PC-3 (cell line): ENCODE results near the gene MXRA7.

Source experiments
- CTCF ChIP-seq: fragments of 300-600 bp; sonication (generic); conservative IDR thresholded peaks from 2 replicates; pipeline ENCODE4 v1.5.1; 2017; ENCODE audit warnings: antibody characterized with exemption, low read depth, mild to moderate bottlenecking, low read length
- EZH2phosphoT487 ChIP-seq: fragments of 300-600 bp; sonication (generic); IDR thresholded peaks from 2 replicates; pipeline ENCODE4 v1.6.1; 2018; ENCODE audit warnings: mild to moderate bottlenecking, antibody characterized with exemption, low read length, borderline replicate concordance

- TF ChIP-seq CTCF, result no peak
- no peak for TF ChIP-seq EZH2phosphoT487
These were observed 69.3 kb downstream of the MXRA7 start for GRCh38 chr17:76641501-76641900.
